Colonic mucosa (tissue), 4 donors: Measurements from ENCODE around the gene DHH. TPM values are rescaled to one million over a fixed set of nuclear protein-coding genes. Genes with fewer than 3 reads are reported as not detected.

Experiments
- DNase-seq: peaks from one replicate; pipeline ENCODE4 v3.0.0-alpha.2; 2020
- H3K27ac ChIP-seq: fragments of 200-600 bp; one replicate; pipeline ENCODE4 v1.8.0; 2021
- H3K27me3 ChIP-seq: fragments of 200-600 bp; one replicate; pipeline ENCODE4 v1.8.0; 2021
- H3K36me3 ChIP-seq: fragments of 200-600 bp; one replicate; pipeline ENCODE4 v1.8.0; 2021
- H3K4me1 ChIP-seq: fragments of 200-600 bp; one replicate; pipeline ENCODE4 v1.8.0; 2021; ENCODE audit warnings: mild to moderate bottlenecking
- H3K4me3 ChIP-seq: fragments of 200-600 bp; one replicate; pipeline ENCODE4 v1.8.0; 2021
- H3K9ac ChIP-seq, 2 donors: one replicate each; pipeline ENCODE4 v1.7.0; 2013; ENCODE audit warnings: control low read depth in 2 of 2, low read depth in 2 of 2, low read length in 2 of 2
- H3K9me3 ChIP-seq: fragments of 200-600 bp; one replicate; pipeline ENCODE4 v1.8.0; 2021
- intact Hi-C: fragments of 100-400 bp; cut with DNase I; formaldehyde crosslinking; loops from one replicate; pipeline ENCODE4 v1.14.1; 2022
- total RNA-seq, 2 donors: library from RNA; stranded (reverse); fragmentation: NEBNext Ultra II Directional in 1 of 2; extraction: Animal tissue kit (Norgen Biotek cat#: 25700) in 1 of 2; gene quantifications; one replicate each; pipeline ENCODE4 v1.2.1, GENCODE V29; 2021
- TF ChIP-seq, protein P1 (sequence below): fragments of 200-600 bp; IDR thresholded peaks from one replicate; pipeline ENCODE4 v1.8.0; 2022; ENCODE audit warnings: antibody characterized with exemption, mild to moderate bottlenecking
- donor health status: healthy.
- donor health status: DM: no; HTN: no; CAD: no.
- donor health status: DM: no; HTN: no; CAD: no.

The DHH gene
- total RNA-seq, 2 donors from 2014 or later: 0.29 to 0.52 TPM

DNA sequence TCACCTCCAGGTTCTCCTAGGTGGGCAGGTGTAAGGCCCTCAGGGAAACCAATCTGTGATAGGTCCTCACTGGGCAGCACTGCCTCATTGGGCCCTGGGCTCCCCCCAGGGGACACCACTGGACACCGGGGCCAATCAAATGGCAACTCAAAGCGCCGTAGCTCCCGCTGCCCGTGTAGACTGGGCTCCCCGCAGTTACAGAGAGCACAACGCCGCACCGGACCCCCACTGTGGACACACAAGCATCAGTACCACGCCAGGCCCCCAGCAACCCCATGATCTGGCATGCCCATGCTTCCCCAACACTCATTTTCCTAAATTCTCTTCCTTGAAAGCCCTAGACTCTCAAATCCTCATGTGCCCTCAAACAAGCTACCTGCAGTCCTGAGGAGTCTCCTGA, 40.1 kb downstream of the DHH start:
- Histone ChIP-seq H3K4me1 (peaks cover 22% of the 10 kb centered on the region), H3K27me3 (no peaks in the 10 kb centered on the region), H3K9ac (no peak overlapping the region), H3K27ac (no peak overlapping the region), H3K36me3 (peaks cover 23% of the 10 kb centered on the region), H3K4me3 (no peak overlapping the region), H3K9me3 (no peaks in the 10 kb centered on the region)
- intact Hi-C loops: no loop called here
- DNase-seq: no peak
- TF ChIP-seq, protein P1, sequence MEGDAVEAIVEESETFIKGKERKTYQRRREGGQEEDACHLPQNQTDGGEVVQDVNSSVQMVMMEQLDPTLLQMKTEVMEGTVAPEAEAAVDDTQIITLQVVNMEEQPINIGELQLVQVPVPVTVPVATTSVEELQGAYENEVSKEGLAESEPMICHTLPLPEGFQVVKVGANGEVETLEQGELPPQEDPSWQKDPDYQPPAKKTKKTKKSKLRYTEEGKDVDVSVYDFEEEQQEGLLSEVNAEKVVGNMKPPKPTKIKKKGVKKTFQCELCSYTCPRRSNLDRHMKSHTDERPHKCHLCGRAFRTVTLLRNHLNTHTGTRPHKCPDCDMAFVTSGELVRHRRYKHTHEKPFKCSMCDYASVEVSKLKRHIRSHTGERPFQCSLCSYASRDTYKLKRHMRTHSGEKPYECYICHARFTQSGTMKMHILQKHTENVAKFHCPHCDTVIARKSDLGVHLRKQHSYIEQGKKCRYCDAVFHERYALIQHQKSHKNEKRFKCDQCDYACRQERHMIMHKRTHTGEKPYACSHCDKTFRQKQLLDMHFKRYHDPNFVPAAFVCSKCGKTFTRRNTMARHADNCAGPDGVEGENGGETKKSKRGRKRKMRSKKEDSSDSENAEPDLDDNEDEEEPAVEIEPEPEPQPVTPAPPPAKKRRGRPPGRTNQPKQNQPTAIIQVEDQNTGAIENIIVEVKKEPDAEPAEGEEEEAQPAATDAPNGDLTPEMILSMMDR: no peak

DNA sequence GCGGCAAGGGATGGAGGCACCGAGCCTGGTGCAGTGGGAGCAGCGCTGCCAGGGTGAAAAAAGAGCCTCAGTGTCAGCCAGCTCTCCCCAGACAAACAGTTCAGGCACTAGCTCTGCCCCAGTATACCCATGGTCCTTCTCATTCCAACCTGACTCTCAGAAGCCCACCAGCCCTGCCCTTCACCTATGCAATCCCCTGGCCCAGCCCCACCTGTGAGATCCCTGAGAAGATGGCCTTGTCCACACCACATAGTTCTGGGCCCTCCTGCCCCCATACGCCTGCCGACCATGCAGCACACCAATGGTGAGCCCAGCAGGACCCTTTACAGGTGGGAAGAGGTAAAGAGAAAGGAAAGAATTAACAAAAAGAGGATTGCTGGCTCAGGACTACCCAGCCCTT, 40.5 kb downstream of the DHH start:
- Histone ChIP-seq H3K4me1 (peaks cover 22% of the 10 kb centered on the region), H3K4me3 (no peak overlapping the region), H3K27me3 (no peaks in the 10 kb centered on the region), H3K9me3 (no peaks in the 10 kb centered on the region), H3K36me3 (peaks cover 23% of the 10 kb centered on the region), H3K9ac (no peak overlapping the region), H3K27ac (no peak overlapping the region)
- intact Hi-C loops: no loop called here
- TF ChIP-seq, protein P1: no peak
- DNase-seq: no peak

DNA sequence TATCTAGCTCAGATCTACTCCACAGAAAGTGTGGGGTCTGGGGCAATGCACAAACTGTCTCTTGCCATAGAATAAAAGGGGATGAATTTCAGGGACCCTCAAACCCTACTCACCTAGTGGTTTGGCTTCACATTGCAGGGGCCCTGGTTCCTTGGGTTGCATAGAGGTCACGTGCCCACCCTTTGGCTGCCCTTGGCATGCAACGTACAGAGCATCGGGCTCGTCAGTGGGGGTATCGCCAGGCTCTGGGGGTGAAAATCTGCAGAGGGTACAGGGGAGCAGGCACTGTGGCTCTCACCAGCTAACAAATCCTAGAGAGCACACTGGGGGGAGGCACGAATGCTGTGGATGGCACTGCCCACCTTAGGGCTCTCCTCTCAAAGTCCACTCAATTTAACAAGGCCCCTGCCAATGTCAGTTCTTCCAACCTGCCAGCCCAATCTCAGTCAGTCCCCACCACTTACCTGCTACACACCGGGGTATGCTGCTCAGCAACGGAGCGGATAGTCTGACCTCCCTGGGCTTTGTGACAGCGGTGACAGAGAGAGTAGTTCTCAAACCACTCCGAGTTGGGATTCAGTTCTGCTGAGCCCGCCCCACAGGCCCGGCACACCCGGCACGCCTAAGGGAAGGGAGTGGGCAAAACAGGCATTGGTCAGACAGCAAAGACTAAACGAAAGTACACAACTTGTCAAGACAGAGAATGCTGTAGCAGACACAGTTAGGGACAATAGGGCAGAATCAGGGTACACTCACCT, 42.0 kb downstream of the DHH start:
- peaks cover 15% of the 10 kb centered on the region for H3K4me1 ChIP-seq
- TF ChIP-seq, protein P1: no peak
- no peak overlapping the region for H3K27ac ChIP-seq

DNA sequence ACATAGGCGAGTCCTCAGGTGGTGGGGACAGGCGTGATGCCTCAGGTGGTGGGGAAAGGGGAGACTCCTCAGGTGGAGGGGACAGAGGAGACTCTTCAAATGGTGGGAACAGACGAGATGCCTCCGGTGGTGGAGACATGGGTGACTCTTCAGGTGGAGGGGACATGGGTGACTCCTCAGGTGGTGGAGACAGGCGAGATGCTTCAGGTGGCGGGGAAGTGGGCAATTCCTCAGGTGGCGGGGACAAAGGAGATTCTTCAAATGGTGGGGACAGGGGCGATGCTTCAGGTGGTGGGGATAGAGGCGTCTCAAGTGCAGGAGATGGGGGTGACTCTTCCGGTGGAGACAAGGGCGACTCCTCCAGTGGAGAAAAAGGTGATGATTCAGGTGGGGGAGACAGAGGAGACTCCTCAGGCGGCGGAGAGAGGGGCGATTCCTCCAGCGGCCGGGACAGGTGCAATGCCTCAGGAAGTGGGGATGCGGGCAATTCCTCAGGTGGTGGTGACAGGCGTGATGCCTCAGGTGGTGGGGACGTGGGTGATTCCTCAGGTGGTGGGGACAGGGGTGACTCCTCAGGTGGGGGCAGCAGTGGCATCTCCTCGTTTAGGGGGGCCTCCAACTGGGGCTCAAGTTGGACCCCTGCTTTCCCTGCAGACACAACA, 42.7 kb downstream of the DHH start:
- Histone ChIP-seq H3K9me3 (no peaks in the 10 kb centered on the region), H3K4me1 (peaks cover 8% of the 10 kb centered on the region), H3K27ac (no peak overlapping the region), H3K27me3 (no peaks in the 10 kb centered on the region), H3K4me3 (no peak overlapping the region), H3K36me3 (peaks cover 23% of the 10 kb centered on the region), H3K9ac (no peak overlapping the region)
- TF ChIP-seq, protein P1: no peak
- no peak for DNase-seq
- intact Hi-C loops: no loop called here

More for the DNA sequence above, 42.0 kb downstream of the DHH start:
- DNase-seq: no peak
- Histone ChIP-seq H3K4me3 (no peak overlapping the region), H3K36me3 (peaks cover 23% of the 10 kb centered on the region), H3K9me3 (no peaks in the 10 kb centered on the region), H3K27me3 (no peaks in the 10 kb centered on the region), H3K9ac (no peak overlapping the region)
- intact Hi-C loops: no loop called here

DNA sequence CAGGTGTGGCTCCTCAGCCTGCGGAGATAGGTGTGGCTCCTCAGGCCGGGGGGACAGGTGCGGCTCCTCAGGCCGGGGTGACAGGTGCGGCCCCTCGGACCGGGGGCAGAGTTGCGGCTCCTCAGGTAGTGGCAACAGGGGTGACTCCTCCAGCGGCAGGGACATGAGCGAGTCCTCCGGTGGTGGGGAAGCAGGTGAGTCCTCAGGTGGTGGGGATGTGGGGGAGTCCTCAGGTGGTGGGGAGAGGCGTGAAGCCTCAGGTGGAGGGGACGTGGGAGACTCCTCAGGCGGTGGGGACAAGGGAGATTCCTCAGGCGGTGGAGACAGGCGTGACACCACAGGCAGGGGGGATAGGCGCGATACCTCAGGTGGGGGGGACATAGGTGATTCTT, 43.2 kb downstream of the DHH start:
- H3K36me3 ChIP-seq: peaks cover 23% of the 10 kb centered on the region
- no peaks in the 10 kb centered on the region for H3K27me3 ChIP-seq
- DNase-seq: no peak
- H3K9ac ChIP-seq: no peak overlapping the region
- TF ChIP-seq, protein P1: no peak
- no peaks in the 10 kb centered on the region for H3K9me3 ChIP-seq
- intact Hi-C loops: no loop called here
- H3K4me1 ChIP-seq: peaks cover 2% of the 10 kb centered on the region
- no peak overlapping the region for H3K4me3 ChIP-seq
- H3K27ac ChIP-seq: no peak overlapping the region
